ENCODE measurements around the gene CHD9.

- no peak for TF ChIP-seq CTCF (IDR thresholded peaks at IDR 0.05)
- no peak for TF ChIP-seq POLR2A (IDR thresholded peaks at IDR 0.05)
These were observed 207.9 kb downstream of the CHD9 start for GRCh38 chr16:53262645-53263044.
